ENCODE data around the gene MTMR12.

Gene MTMR12

DNA sequence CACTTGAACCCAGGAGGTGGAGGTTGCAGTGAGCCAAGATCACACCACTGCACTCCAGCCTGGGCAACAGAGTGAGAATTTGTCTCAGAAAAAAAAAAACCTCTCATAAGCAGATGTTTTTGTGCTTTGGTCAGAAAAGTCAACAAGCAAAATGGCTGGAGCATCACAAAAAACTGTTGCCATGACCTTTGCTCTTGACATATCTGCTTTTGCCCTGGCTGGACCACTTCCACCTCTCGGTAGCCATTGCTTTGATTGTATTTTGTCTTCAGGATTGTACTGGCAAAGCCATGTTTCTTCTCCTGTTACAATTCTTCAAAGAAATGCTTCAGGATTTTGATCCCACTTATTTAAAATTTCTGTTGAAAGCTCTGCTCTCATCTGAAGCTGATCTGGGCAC is 67.0 kb downstream of the MTMR12 start:
- POLR2A ChIA-PET (ENCODE audit: low non-redundant PET), result no interaction called here
- CTCF ChIA-PET, result interaction anchor here (0.6 kb wide), 1 partner anchor 1176 kb away, joined by 3 read pairs; no protein-coding TSS in a partner anchor
- TF ChIP-seq CTCF (conservative IDR thresholded peaks at IDR 0.05; ENCODE audit: low read depth), result no peak
- H3K27ac ChIP-seq, result no peak overlapping the region
- DNase-seq (ENCODE audit: low spot score), result no peak

DNA sequence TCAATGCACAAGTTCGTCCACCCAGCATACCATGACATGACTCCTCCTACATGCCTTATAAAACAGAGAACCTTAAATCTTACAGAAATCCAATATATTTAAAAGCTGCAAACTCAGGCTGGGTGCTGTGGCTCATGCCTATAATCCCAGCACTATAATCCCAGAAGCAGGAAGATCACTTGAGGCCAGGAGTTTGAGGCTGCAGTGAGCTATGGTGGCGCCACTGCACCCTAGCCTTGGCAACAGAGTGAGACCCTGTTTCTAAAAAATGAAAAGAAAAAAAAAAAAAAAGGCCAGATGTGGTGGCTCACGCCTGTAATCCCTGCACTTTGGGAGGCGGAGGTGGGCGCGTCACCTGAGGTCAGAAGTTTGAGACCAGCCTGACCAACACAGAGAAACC is 68.7 kb downstream of the MTMR12 start:
- no peak for TF ChIP-seq CTCF (conservative IDR thresholded peaks at IDR 0.05; ENCODE audit: low read depth)
- no peak for DNase-seq (ENCODE audit: low spot score)
- no peak overlapping the region for H3K27ac ChIP-seq
- CTCF ChIA-PET, result interaction anchor here (0.7 to 1.3 kb wide), 2 partner anchors 86 to 245 kb away, joined by 4 read pairs; no protein-coding TSS in a partner anchor
- POLR2A ChIA-PET (ENCODE audit: low non-redundant PET), result no interaction called here

- DNase-seq (ENCODE audit: low spot score), result no peak
- H3K27ac ChIP-seq, result no peak overlapping the region
- POLR2A ChIA-PET (ENCODE audit: low non-redundant PET), result no interaction called here
- TF ChIP-seq CTCF (conservative IDR thresholded peaks at IDR 0.05; ENCODE audit: low read depth), result no peak
- CTCF ChIA-PET, result interaction anchor here (1.8 kb wide), 1 partner anchor 9 kb away, joined by 6 read pairs; no protein-coding TSS in a partner anchor
Observed at GRCh38 chr5:32241034-32241783, 71.5 kb downstream of the MTMR12 start.

- ChIA-PET POLR2A (ENCODE audit: low non-redundant PET) (no interaction called here), CTCF (no interaction called here)
- H3K27ac ChIP-seq, result no peak overlapping the region
- no peak for TF ChIP-seq CTCF (conservative IDR thresholded peaks at IDR 0.05; ENCODE audit: low read depth)
- DNase-seq (ENCODE audit: low spot score), result no peak
Observed at GRCh38 chr5:32239385-32239784, 73.4 kb downstream of the MTMR12 start.

GRCh38 chr5:32233696-32234447 is 78.9 kb downstream of the MTMR12 start:
- no peak for TF ChIP-seq CTCF (conservative IDR thresholded peaks at IDR 0.05; ENCODE audit: low read depth)
- POLR2A ChIA-PET (ENCODE audit: low non-redundant PET), result no interaction called here
- CTCF ChIA-PET, result interaction anchor here (0.7 to 2.7 kb wide), 4 partner anchors 95 to 356 kb away, joined by 3 to 20 read pairs (median 4); no protein-coding TSS in a partner anchor
- H3K27ac ChIP-seq, result peak overlapping the region; percentile 8; the same call in 1 of the 2 replicates
- DNase-seq (ENCODE audit: low spot score), result no peak

DNA sequence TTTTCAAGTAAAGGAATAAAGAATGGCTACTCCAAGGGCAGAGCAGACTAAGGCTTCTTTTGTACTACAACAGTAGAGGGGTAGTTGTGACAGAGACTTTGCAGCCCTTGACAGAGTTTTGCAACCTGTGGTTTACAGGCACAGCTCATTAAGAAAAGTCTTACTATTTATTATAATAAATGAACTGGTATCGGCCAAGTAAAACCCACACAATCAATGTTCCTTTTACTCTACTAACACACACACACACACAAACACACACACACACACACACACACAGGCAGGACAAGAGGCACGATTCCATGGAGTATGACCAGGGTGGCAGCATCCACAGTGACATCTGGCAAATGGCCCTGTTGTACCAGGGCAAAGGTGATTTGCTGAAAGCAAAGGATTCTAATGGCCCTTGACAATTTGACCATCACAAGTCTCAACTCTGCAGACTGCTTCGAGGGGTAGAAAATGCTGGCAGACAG is 79.5 kb downstream of the MTMR12 start:
- no peak overlapping the region for H3K27ac ChIP-seq

More for the DNA sequence above, 79.5 kb downstream of the MTMR12 start:
- DNase-seq (ENCODE audit: low spot score), result no peak
- TF ChIP-seq CTCF (conservative IDR thresholded peaks at IDR 0.05; ENCODE audit: low read depth), result no peak
- POLR2A ChIA-PET (ENCODE audit: low non-redundant PET), result no interaction called here
- CTCF ChIA-PET, result interaction anchor here (0.6 to 2.7 kb wide), 7 partner anchors 9 to 357 kb away, joined by 3 to 20 read pairs (median 4); no protein-coding TSS in a partner anchor
